VCaP (cell line): ENCODE results near the gene ADSS1.

ENCODE experiments used
- H3K27ac ChIP-seq: fragments of 450-650 bp; 2 replicates; pipeline ENCODE4 v1.5.1; 2017
- TF ChIP-seq, protein P1 (sequence below): fragments of 450-650 bp; conservative IDR thresholded peaks from 2 replicates; pipeline ENCODE4 v1.5.1; 2017; ENCODE audit warnings: mild to moderate bottlenecking, moderate library complexity

ADSS1 gene

GRCh38 chr14:104689109-104689880 lies 34.7 kb upstream of the ADSS1 start, which contains the start of gene INF2:
Gene INF2 (plus strand): TSS chr14:104689618. CDS start chr14:104701366, 11,748 bp downstream.
- peak within 1 kb of the TSS; percentile 89 for H3K27ac ChIP-seq
- TF ChIP-seq, protein P1, sequence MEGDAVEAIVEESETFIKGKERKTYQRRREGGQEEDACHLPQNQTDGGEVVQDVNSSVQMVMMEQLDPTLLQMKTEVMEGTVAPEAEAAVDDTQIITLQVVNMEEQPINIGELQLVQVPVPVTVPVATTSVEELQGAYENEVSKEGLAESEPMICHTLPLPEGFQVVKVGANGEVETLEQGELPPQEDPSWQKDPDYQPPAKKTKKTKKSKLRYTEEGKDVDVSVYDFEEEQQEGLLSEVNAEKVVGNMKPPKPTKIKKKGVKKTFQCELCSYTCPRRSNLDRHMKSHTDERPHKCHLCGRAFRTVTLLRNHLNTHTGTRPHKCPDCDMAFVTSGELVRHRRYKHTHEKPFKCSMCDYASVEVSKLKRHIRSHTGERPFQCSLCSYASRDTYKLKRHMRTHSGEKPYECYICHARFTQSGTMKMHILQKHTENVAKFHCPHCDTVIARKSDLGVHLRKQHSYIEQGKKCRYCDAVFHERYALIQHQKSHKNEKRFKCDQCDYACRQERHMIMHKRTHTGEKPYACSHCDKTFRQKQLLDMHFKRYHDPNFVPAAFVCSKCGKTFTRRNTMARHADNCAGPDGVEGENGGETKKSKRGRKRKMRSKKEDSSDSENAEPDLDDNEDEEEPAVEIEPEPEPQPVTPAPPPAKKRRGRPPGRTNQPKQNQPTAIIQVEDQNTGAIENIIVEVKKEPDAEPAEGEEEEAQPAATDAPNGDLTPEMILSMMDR: no peak

DNA sequence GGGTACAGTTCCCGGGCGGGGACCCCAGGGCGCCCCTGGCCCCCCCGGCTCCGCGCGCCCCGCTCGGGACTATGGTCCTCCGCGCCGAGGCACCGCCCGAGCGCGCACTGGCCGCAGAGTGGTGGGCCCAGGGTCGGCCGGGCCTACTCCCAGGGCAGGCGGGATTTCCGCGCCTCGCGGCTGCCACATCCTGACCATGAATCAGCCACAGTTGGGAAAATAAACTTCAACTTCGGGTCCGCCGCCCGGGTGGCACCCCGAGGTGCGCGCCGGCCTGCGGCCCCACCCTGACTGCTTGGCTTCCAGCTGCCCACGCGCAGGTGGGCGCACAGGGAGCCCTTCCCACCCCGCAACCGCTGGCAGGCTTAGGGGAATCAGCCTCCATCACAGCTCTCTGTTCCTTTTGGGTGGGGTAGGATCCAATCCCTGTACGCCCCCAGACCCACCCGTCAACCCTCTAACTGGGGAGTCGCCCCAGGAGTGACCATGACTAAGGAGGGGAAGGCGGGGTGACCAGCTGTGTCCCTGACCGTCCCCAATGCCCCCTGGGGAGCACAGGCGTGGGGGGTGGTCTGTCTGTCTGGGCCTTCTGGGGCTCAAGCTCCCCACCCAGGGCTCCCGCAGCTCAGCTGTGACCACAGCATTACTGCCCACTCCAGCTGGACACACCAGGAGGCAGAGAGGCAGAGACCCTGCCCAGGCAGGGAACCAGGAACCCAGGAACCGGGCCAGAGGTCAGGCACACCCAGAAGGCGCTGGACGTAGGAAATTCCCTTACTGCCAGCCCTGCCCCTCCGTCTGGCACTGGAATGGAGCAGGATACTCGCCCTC lies 33.9 kb upstream of the ADSS1 start:
- peak overlapping the region; percentile 89 for H3K27ac ChIP-seq
- TF ChIP-seq, protein P1: no peak

- peak overlapping the region; percentile 89; the same call in 1 of the 2 replicates for H3K27ac ChIP-seq
Measured at GRCh38 chr14:104690861-104691455, 33.1 kb upstream of the ADSS1 start.

DNA sequence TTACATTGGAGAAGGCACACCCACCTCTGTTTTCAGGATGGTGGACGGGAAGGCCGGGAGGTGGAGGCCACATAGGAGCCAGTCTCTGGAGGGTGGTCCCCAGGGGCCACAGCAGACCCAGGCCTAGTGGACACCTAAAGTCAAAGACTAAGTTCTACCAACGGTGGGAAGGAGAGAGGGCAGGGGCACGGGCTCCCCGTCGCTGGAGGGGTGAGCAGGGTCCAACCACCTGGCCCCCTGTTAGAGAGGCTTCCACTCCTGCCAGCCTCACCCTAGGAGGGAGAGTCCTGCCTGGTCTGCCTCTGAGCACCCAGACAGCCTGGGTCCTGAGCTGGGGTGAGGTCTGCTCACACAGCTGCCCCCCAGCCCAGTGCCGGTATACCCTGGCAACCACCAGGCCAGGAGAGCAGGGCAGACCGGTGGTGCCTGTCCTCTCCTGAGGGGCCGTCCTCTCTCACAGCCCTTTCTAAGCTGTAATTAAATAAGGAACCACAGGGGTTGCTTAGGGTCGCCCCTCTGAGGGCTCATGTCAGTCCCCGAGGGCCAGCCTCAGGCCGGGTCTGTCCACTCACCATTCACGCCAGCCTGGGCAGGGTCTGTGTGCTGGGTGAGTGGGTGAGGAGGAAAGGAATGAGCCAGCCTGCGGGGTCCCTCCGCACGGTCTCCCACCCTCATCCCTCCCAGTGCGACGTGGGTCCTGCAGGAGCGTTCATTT lies 32.3 kb upstream of the ADSS1 start:
- TF ChIP-seq, protein P1: no peak
- H3K27ac ChIP-seq: no peak overlapping the region

More at GRCh38 chr14:104690861-104691455, 33.1 kb upstream of the ADSS1 start:
- TF ChIP-seq, protein P1: no peak

DNA sequence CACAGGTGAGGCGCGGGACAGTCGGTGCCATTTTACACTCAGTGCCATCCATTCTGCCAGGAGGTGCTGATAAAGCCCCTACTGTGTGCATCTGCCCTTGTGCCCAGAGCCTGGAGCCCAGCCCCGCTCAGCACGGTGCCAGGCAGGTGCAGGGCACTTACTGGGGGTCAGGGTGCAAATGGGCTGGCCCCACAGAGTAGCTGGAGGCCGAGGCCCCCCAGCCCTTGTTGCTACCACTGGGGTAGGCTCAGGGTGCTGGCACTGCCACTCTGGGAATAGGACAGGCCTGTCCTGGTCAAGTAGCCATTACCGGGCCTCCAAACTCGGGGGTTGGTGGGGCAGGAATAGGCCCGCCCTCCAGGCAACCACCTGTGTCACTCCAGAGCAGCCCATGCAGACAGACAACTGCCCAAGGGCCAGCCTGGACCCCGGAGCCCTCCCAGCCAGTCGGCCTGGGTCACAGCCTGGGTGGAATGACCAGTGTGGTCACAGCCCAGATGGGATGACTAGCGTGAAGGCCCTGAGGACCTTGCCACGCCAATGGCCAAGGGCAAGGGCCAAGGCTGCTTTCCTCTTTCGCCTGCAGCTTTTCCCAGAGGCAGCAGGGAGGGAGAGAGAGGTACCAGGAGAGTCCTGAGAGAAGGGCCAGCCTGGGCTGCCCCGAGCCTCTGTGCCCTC lies 31.6 kb upstream of the ADSS1 start:
- no peak overlapping the region for H3K27ac ChIP-seq

DNA sequence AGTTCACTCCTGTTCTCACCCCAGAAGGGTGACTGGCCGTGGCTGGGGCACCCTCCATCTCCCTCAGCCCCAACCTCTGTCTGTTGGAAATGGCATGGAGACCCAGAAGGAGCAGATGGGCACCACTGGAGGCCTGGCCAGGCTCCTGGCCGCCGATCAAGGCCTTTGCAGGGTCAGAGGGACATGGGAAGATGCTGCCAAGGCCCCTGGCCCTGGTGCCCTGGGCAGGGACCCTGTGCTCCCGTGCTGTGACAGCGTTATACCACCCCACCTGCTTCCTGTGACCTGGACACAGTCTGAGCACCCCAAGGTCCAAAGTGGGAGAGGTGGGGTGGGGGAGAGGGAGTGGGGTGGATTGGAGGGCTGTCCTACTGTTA lies 31.1 kb upstream of the ADSS1 start:
- no peak overlapping the region for H3K27ac ChIP-seq
- TF ChIP-seq, protein P1: no peak

More for the DNA sequence above, 31.6 kb upstream of the ADSS1 start:
- TF ChIP-seq, protein P1: no peak
